Skin epidermis (tissue), 12 donors: Measurements from ENCODE around the gene MYO7B.
"Not testable (repeated sequence)": the region's sequence is repeated elsewhere in the genome, so short reads cannot be mapped to it uniquely, and the experiment has no call there.

Source experiments
- H3K27ac ChIP-seq, 21 experiments: fragments of 200-600 bp; sonication (generic) in 11 of 21; one replicate each; pipeline ENCODE4 v1.5.0; 2020; ENCODE audit warnings: mild to moderate bottlenecking in 3 of 21, inconsistent platforms in 2 of 21, moderate library complexity in 2 of 21
- H3K4me3 ChIP-seq, 7 experiments: fragments of 200-600 bp; sonication (generic) in 2 of 7; one replicate each; pipeline ENCODE4 v1.5.0; 2020; ENCODE audit warnings: inconsistent platforms in 2 of 7, mild to moderate bottlenecking in 2 of 7, moderate library complexity in 1 of 7

The MYO7B gene

DNA sequence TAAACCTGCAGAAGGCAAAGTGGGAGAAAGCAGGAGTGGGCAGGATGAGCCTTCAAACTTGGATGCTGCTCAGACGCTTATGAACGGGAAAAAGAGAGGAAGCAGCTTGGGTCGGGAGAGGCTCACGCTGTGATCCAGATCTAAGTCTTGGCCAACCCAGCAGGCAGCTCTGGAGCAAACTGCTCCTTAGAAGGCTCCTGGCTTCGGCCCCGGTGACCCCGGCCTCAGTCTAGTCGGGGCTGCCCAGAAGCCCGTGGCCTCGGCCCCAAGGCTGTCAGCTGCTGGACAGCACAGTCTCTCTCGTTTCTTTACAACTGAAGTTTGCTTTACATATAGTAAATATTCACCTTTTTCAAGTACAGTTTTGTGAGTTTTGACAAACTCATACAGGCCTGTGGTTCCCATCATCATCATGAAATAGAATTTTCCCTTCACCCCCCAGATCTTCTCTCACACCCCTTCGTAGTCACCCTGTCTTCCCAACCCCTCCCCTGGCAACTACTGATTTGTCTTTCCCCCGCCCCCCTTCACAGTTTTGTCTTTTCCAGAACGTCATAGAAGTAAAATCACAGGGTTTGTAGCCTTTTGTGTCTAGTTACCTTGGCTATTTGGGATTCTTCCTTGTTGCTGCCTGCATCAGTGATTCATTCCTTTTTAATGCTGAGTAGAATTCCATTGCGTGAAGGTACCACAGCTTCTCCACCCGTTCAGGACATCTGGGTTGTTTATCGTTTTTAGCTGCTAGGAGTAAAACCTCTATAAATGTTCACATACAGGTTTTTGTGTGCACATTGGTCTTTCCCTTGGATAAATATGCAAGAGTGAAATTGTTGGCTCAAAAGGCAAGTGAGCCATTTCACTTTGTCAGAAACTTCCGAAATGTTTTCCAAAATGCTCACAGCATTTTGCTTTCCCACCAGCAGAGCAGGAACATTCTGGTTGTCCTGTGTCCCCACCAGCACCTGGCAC lies 35.1 kb downstream of the MYO7B start:
- peak overlapping the region in 2 of 21 experiments; percentile 10 to 54 for H3K27ac ChIP-seq
- H3K4me3 ChIP-seq: no peak overlapping the region

DNA sequence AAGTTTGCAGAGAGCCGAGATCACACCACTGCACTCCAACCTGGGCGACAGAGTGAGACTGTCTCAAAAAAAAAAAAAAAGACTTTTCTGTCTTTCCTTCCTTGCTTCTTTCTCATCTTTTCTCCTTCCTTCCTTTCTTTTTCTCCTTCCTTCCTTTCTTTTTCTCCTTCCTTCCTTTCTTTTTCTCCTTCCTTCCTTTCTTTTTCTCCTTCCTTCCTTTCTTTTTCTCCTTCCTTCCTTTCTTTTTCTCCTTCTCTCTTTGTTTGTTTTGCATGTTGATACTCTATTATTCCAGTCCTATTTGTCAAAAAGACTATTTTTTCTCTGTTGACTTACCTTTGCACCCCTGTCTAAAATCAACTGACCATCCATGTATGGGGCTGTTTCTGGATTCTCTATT lies 36.9 kb downstream of the MYO7B start:
- not testable (repeated sequence) for H3K27ac ChIP-seq, H3K4me3 ChIP-seq

DNA sequence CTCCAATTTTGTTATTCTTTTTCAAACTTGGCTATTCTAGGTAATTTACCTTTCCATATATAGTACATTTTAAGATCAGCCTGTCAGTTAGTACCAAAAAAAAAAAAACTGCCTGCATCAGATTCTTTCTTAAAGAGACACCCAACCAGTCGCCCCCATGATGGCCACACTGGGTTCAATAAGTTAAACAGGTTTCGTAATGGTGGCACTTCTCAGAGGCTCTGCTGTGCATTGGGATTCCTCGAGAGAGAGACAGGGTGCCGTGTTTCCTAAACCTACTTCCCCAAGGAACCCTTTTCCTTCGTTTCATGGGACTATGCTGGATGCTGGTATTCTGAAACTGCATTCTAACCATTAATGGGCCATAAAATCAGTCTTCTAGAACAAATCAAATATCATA lies 37.4 kb downstream of the MYO7B start:
- H3K4me3 ChIP-seq: no peak overlapping the region
- H3K27ac ChIP-seq: no peak overlapping the region

DNA sequence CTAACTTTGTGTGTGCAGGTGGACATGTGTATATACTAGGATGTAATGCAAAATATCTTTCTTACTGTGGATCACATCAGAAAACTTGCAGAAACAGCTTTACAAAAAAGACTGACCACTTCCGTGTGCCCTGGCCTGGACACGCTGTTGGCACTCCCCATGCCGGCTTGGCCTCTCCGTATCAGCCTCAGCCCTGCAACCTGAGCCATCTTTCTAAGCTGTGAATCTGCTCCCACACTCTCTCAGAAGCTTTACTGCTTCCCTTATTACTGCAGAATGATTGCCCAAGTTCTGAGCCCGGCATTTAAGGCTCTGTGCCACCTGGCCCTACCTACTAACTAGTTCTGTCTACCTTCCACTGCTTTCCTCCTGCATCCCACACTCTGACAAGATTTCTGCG lies 37.8 kb downstream of the MYO7B start:
- no peak overlapping the region for H3K4me3 ChIP-seq
- H3K27ac ChIP-seq: no peak overlapping the region

DNA sequence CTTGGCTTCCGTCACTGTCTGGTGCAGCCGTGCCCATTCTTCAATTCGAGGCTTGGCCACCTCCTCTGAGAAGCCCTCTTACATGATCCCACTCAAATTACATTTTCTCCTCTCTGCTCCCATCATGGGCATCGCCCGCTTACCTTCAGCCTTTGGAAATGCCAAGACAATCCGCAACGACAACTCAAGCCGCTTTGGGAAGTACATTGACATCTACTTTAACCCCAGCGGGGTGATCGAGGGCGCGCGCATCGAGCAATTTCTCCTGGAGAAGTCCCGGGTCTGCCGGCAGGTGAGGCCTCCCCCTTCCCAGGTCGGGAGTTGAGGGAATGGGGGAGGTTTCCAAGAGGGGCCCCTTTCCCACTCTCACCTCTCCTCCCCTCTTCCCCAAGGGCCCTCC lies 38.3 kb downstream of the MYO7B start:
- Histone ChIP-seq H3K4me3 (no peak overlapping the region), H3K27ac (no peak overlapping the region)

DNA sequence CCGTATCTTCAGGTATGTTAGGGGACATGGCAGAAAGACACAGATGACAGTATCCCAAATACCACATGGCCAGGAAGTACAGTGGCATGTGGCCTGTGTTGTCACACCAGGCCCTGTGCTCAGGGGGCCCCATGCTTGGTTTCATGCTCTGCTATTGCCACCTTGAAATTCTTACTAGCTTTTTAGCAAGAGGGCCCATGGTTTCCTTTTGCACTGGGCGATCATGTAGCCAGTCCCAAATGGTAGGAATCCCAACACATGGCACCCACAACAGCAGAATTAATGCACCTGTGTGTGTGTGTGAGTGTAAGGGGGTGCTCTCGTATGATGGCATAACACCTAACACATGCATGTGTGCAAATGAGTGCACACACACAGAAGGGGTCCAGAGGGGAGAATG lies 39.2 kb downstream of the MYO7B start:
- no peak overlapping the region for H3K27ac ChIP-seq
- H3K4me3 ChIP-seq: no peak overlapping the region

DNA sequence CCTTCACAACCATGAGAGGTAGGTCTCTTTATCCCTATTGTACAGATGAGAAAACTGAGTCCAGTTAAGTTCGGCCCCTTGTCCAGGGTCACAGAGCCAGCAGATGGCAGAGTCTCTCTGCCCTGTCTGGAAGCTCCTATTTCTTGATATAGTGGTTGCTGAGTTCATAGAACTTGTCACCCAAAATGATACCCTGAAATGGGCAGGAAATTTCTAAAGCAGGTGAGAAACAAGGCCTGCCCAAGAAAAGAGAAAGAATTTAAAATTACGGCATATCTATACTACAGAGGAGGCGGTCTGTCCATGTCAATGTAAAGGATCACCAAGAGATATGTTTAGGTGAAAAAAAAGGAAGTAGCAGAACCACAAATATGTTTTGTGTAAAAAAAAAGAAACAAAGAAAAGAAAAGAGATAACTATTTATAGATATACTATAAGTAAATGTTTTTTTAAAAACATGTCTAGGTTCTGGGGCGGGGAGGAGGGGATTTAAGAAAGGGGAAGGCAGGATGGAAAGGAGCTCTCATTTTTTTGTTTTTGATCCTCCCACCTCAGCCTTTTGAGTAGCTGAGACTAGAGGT lies 39.8 kb downstream of the MYO7B start:
- Histone ChIP-seq H3K4me3 (no peak overlapping the region), H3K27ac (no peak overlapping the region)

DNA sequence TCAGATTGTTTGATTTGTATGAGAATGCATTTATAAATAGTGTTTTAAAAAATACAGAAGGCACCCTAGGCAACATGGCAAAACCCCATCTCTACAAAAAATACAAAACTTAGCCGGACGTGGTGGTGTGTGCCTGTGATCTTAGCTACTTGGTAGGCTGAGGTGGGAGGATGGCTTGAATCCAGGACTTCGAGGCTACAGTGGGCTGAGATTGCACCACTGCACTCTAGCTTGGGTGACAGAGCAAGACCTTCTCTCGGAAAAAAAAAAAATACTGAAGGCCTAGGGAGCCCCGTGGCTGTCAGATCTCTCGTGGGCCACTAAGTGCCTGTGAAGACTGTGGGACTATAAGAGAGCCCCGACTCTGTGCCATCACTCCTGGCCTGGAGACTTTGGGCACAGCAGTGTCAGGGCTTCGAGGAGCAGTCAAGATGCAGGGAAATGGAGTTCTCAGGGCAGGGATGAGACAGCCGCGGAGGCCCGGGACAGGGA lies 40.5 kb downstream of the MYO7B start:
- no peak overlapping the region for H3K4me3 ChIP-seq
- H3K27ac ChIP-seq: peak overlapping the region in 2 of 21 experiments; percentile 32 to 57

DNA sequence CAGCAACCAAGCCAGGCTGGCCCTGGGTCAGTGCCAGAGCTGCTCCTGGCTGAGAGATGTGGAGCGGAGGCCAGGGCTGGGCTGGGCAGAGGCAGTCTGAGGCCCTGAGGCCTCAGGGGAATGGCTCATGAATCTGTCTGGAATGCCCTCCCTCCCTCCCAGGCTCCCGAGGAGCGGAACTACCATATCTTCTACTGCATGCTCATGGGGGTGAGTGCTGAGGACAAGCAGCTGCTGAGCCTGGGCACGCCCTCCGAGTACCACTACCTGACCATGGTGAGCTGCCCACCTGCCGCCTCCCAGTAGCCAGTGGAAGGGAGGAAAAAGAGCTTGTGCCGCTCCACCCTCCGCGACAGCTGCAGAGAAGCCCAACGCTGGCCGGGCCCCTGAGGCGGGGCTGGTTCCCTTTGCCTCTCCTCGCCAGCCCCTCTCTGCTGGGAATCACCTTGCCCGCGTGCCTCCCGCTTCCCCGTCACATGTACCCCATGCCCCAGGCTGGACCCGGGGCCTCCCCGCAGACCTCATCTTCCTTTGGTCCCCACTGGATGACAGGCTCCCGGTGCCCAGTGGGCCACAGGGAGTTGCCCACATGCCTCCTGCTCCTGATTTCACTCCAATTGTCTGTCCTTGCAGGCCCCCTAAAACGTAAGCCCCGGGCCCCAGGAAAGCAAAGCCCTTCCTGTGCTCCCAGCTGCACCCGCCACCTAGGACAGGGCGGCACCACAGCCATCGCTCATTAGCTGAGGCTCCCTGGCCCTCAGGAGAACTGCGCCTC lies 41.1 kb downstream of the MYO7B start:
- Histone ChIP-seq H3K27ac (peak overlapping the region in 2 of 21 experiments; percentile 32 to 57), H3K4me3 (no peak overlapping the region)

DNA sequence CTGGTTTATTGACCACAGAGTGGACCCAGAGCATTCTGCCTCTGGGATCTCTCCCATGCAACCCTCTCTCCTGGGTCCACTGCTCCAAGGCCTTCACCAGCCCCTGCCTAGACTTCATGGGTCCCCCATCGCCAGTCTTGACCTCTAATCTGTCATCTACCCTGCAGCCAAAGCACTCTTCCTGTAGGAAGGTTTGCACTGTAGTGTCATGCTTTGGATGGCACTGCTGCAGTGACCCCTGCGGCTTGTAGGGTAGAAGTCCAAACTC lies 41.7 kb downstream of the MYO7B start:
- Histone ChIP-seq H3K27ac (no peak overlapping the region), H3K4me3 (no peak overlapping the region)

DNA sequence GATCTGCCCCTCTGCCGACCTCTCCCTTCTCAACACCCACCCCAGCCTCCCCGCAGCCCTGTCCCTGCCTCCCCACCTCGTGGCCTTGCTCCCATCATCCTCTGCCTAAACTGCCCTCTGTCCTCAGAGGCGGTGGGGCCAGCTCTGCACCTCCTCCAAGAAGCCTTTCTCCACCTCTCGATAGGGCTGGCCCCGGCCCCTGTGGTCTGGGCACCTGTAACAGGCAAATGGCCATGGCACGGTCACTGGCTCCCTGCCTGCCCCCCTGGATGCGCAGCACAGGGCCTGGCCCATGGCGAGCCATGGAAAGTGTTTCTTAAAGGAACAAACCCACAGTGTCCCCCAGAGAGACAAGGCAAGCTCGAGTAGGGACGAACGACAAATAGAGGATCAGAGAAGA lies 42.0 kb downstream of the MYO7B start:
- Histone ChIP-seq H3K4me3 (no peak overlapping the region), H3K27ac (no peak overlapping the region)

DNA sequence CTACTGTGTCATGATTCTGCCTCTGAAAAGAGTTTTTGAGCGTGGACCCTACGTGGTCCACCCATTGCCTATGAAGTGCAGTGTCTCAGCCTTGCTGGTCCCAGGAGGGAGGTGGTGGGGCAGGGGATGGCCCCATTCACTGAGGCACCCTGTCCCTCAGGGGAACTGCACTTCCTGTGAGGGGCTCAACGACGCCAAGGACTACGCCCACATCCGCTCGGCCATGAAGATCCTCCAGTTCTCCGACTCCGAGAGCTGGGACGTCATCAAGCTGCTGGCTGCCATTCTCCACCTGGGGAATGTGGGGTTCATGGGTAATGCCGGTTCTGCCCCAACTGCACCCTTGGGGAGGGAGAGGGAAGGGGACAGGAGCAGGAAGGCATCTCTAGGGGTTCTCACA lies 42.5 kb downstream of the MYO7B start:
- Histone ChIP-seq H3K27ac (no peak overlapping the region), H3K4me3 (no peak overlapping the region)

DNA sequence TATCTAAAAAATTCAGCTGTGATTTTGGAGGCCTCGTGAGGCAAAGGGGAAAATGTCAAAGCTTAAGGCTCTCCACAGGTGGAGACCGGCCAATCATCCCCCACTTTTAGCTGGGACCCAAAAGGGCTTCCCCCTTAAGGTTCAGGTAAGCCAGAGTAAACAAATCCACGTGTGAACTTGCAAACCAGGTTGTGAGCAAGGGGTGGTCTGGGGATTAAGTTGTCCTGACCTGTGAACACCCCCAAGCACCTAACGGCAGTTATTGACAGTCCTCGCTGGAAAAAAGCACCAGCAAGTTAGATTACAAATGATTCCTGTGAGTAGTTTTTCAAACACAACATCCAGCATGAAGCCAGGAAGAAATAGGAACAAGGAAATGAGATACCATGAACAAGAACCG lies 42.9 kb downstream of the MYO7B start:
- Histone ChIP-seq H3K27ac (no peak overlapping the region), H3K4me3 (no peak overlapping the region)

DNA sequence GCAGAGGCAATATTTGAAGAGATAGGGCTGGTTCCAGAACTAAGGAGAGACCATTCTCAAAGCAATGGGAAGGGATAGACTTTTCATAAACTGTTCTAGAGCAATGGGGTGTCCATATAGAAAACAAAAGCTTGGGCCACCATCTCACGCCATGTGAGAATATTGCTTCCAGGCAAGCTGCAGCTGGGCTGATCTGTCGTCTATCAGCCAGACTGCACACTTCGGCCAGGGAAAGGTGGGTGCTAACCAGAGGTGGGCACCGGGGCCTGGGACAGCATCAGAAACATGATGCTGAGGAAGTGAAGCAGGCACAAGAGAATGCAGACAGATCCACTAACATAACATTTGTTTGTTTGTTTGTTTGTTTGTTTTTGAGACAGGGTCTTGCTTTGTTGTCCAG lies 43.7 kb downstream of the MYO7B start:
- H3K27ac ChIP-seq: no peak overlapping the region
- no peak overlapping the region for H3K4me3 ChIP-seq

DNA sequence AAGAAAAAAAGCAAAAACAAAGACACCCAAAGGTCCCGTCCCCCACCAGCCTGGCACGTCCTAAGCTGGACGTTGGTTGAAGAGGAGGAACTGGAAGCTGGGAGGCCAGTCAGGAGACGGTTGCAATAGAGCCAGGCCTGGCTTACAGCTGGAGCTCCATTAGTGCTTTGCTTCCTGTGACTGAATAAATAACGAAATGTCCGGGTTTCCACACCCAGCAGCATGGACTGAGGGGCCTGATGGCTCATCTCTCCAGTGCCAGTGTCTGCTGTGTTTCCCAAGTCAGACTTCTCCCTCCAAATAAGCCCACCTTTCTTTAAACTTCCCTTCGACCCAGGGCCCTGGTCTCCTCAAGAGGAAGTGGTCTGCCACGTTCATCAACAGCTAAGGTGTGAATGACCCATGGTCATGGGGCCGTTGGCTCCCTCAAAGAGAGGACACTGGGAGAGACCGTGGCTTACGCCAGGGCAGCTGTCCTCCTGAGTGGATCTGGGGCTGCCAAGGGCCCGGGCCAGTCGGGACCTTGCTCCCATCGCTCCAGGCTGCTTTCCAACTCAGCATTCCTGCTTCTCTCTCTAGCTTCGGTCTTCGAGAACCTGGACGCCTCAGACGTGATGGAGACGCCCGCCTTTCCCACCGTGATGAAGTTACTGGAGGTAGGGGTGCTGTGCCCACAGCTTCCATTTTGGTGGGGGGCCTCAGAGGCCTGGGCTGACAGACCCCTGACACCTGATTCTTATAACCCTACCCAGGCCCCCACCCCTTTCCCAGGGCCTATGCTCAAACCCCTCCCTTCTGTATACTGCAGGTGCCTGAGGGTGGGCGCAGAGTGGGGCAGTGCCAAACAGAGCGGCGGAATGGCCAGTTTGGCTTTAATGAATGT lies 44.9 kb downstream of the MYO7B start:
- Histone ChIP-seq H3K27ac (no peak overlapping the region), H3K4me3 (no peak overlapping the region)

DNA sequence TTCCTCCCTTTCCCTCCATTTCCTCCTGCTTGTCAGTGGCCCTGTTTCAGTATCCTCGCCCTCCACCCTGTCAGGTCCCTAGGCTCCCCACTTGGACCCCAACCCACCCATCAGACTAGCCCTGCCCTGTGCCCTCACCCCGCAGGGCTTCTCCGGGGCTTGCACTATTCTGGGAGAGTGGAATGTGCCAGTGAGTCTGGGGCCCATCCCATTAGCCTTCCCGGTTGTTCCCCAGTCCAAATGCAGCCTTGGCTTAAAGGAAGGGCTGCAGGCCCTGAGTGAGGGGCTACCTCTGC lies 45.5 kb downstream of the MYO7B start:
- no peak overlapping the region for H3K27ac ChIP-seq
- H3K4me3 ChIP-seq: no peak overlapping the region

DNA sequence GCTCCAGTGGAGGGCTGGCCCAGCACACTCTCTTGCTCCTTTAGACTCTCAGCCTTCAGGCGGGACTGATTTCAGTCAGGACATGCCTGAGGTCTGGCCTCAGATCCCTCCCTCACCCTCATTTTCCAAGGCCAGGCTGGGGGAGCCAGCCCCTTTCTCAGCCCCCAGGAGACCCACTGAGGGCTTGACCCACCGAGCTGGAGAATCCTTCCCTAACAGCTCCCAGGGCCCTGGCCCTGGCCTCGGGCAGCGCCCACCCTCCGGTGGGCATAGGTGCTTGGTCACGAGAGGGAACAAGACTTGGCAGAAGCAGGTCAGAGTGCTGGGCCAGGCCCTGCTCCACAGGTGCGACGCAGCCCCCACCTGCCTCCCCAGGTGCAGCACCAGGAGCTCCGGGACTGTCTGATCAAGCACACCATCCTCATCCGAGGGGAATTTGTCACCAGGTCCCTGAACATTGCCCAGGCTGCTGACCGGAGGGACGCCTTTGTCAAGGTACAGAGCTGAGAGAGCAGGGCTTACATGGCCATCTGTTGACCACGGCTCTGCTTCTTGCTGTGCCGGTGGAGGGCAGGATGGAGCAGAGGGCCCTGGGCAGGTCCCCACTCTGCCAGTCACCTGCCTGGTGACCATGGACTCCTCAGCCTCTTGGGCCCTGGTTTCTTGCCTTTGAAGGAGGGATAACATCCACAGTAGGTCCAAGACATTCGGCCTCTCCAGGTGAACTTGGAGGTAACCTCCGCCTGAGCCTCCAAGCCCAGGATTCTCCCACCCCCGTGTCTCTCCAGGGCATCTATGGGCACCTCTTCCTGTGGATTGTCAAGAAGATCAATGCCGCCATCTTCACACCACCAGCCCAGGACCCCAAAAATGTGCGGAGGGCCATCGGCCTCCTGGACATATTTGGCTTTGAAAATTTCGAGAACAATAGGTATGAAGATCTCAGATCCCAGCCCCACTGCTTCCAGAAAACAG lies 46.3 kb downstream of the MYO7B start:
- H3K27ac ChIP-seq: no peak overlapping the region
- no peak overlapping the region for H3K4me3 ChIP-seq

DNA sequence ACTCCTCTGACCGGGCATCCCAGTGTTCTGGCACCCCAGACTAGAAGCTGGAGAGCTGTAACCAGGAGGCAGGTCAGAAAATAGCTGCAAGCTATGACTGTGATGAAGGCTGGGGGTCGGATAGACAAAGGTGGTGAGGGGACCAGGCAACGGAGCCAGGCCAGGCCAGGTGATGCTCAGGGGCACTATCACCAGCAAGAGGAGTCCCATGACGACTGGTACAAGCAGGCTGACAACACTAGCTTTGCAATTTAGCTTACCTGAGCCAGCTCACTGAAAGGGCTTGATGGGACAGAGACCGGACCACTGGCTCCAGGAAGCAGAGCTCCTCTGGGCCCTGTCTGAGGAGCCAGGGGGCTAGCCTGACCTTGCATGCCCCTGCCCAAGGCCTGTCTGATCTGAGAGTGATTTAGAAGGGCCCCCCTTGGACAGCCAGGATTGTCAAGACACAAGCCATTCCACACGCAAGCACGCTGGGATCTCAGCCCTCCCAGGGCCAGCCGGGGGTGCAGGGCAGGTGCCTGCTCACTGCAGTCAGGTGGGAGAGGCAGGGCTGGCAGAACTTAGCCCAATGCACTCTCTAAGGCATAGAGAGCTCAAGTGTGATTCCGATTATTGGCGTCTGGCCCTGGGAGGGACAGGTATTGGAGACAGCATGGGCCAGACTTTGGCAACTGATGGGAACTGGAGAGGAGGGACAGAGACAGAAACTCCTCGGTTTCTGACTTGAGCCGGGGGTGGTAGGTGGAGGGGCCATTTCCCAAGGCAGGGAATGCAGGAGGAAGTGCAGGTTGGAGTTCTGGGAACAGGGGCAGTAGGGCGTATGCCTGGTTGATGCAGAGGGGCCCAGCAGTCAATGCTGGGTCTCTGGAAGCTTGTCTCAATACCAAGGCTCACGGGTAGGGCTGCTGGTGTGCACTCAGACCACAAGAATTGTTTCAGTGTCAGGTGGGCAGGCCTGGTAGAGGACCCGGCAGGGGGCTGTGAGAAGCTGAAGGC lies 47.7 kb downstream of the MYO7B start:
- H3K4me3 ChIP-seq: no peak overlapping the region
- H3K27ac ChIP-seq: no peak overlapping the region
